GM12878 (cell line): ENCODE results near the gene MBD3. TPM values are rescaled to one million over a fixed set of nuclear protein-coding genes. Genes with fewer than 3 reads are reported as not detected.

ENCODE experiments used
- ATAC-seq: fragments of 200-7000 bp; cut with Tn5 transposase; 3 replicates; pipeline ENCODE4 v1.9.1; 2020; ENCODE audit warnings: mild to moderate bottlenecking, moderate library complexity
- BruUV-seq: library from RNA; stranded (reverse); fragments of 400-500 nt; replicated peaks from 2 replicates; lab custom pipeline; 2021; lab: Mats Ljungman, UMichigan
- CTCF ChIA-PET: fragments of 300-600 bp; sonication (Branson Sonifier 250); formaldehyde crosslinking; extraction: SDS; loops from one replicate; lab custom pipeline; 2021; ENCODE audit warnings: inconsistent platforms; lab: Yijun Ruan, JAX
- POLR2A ChIA-PET: fragments of 350-600 bp; formaldehyde crosslinking; extraction: SDS; loops from one replicate; lab custom pipeline; 2021; ENCODE audit warnings: inconsistent platforms; lab: Charles Lee
- RAD21 ChIA-PET: fragments of 300-600 bp; sonication (Branson Sonifier 250); formaldehyde crosslinking; loops from one replicate; lab custom pipeline; 2023; ENCODE audit warnings: antibody characterized with exemption; ENCODE audit not compliant: unreplicated experiment; lab: Charles Lee
- SMC1A ChIA-PET: fragments of 300-600 bp; sonication (Branson Sonifier 250); formaldehyde crosslinking; loops from one replicate; lab custom pipeline; 2023; ENCODE audit not compliant: unreplicated experiment, uncharacterized antibody; lab: Charles Lee
- DNase-seq: peaks from one replicate; pipeline ENCODE4 v3.0.0-alpha.2; 2011; ENCODE audit warnings: low read depth, low spot score
- FAIRE-seq: peaks from 3 replicates; lab custom pipeline; 2011; peaks lifted over from hg19 to GRCh38; lab: Jason Lieb, UNC
- H2AFZ ChIP-seq: 2 replicates; pipeline ENCODE4 v1.6.0; 2011; ENCODE audit warnings: low read depth, low read length, control low read depth; ENCODE audit not compliant: control insufficient read depth
- H3K27ac ChIP-seq: 2 replicates; pipeline ENCODE4 v1.5.1; 2011; ENCODE audit warnings: control low read depth; ENCODE audit not compliant: control insufficient read depth, insufficient read depth
- H3K27me3 ChIP-seq, 2 experiments: replicated peaks in 1 of 2; 2 replicates each; pipeline versions ENCODE4 v1.6.0 to v1.6.1; 2011; ENCODE audit warnings: low read length in 1 of 2; ENCODE audit not compliant: control insufficient read depth in 2 of 2, insufficient read depth in 2 of 2
- H3K36me3 ChIP-seq, 2 experiments: 2 replicates each; pipeline ENCODE4 v1.5.1; 2011; ENCODE audit warnings: low read length in 1 of 2; ENCODE audit not compliant: control insufficient read depth in 2 of 2, insufficient read depth in 2 of 2
- H3K4me1 ChIP-seq: 2 replicates; pipeline ENCODE4 v1.6.1; 2011; ENCODE audit warnings: mild to moderate bottlenecking, low read length, moderate library complexity, mixed read lengths; ENCODE audit not compliant: control insufficient read depth, insufficient read depth
- H3K4me2 ChIP-seq: 2 replicates; pipeline ENCODE4 v1.6.0; 2011; ENCODE audit warnings: control low read depth; ENCODE audit not compliant: control insufficient read depth, insufficient read depth
- H3K4me3 ChIP-seq: fragments of 200-600 bp; sonication (generic); 2 replicates; pipeline ENCODE4 v1.5.1; 2016
- H3K79me2 ChIP-seq: 2 replicates; pipeline ENCODE4 v1.6.0; 2011; ENCODE audit warnings: low read length; ENCODE audit not compliant: control insufficient read depth, insufficient read depth
- H3K9ac ChIP-seq: 2 replicates; pipeline ENCODE4 v1.8.0; 2011; ENCODE audit warnings: low read length, control low read depth, mixed read lengths; ENCODE audit not compliant: control insufficient read depth, insufficient read depth
- H3K9me3 ChIP-seq: replicated peaks from 3 replicates; pipeline ENCODE4 v1.5.1; 2011; ENCODE audit warnings: mild to moderate bottlenecking, low read length; ENCODE audit not compliant: control insufficient read depth, insufficient read depth
- H4K20me1 ChIP-seq: 2 replicates; pipeline ENCODE4 v1.6.0; 2011; ENCODE audit not compliant: control insufficient read depth, insufficient read depth
- BHLHE40 ChIP-seq, 2 experiments: fragments of 450-650 bp in 1 of 2; IDR thresholded peaks; 2 replicates each; pipeline ENCODE4 v1.6.1; 2011 to 2017; ENCODE audit warnings: low read depth in 2 of 2, borderline replicate concordance in 1 of 2, improper control_type of control experiment in 1 of 2, low read length in 1 of 2, mild to moderate bottlenecking in 1 of 2
- CHD4 ChIP-seq: fragments of 200-600 bp; sonication (generic); IDR thresholded peaks from 2 replicates; pipeline ENCODE4 v1.6.1; 2016; ENCODE audit warnings: mild to moderate bottlenecking
- CREM ChIP-seq: IDR thresholded peaks from 2 replicates; pipeline ENCODE4 v1.6.1; 2014; ENCODE audit warnings: antibody characterized with exemption, low read depth
- FOXK2 ChIP-seq: fragments of 450-650 bp; IDR thresholded peaks from 2 replicates; pipeline ENCODE4 v1.6.1; 2017; ENCODE audit warnings: mild to moderate bottlenecking, moderate library complexity
- MTA2 ChIP-seq: fragments of 450-650 bp; IDR thresholded peaks from 2 replicates; pipeline ENCODE4 v1.6.1; 2016; ENCODE audit warnings: low read depth, mild to moderate bottlenecking, moderate library complexity
- NFIC ChIP-seq: IDR thresholded peaks from 2 replicates; pipeline ENCODE4 v1.6.1; 2012; ENCODE audit warnings: low read depth, mild to moderate bottlenecking, inconsistent platforms, low read length, moderate library complexity
- NR2F1 ChIP-seq: fragments of 450-650 bp; conservative IDR thresholded peaks from 2 replicates; pipeline ENCODE4 v1.6.1; 2017; ENCODE audit warnings: mild to moderate bottlenecking
- RAD51 ChIP-seq: fragments of 450-650 bp; IDR thresholded peaks from 2 replicates; pipeline ENCODE4 v1.6.1; 2016; ENCODE audit warnings: moderate library complexity, mild to moderate bottlenecking, inconsistent platforms
- SP1 ChIP-seq: IDR thresholded peaks from one replicate; pipeline ENCODE4 v1.6.1; 2011; ENCODE audit warnings: low read depth, low read length
- SREBF2 ChIP-seq: IDR thresholded peaks from 2 replicates; pipeline ENCODE4 v1.6.1; 2012; ENCODE audit warnings: mild to moderate bottlenecking, low read length
- TCF3 ChIP-seq: IDR thresholded peaks from 2 replicates; pipeline ENCODE4 v1.6.1; 2012; ENCODE audit warnings: low read depth, mild to moderate bottlenecking, low read length, borderline replicate concordance; ENCODE audit not compliant: insufficient read depth
- WGBS: methylation state at CpG from one replicate; pipeline ENCODE4 v1.1.6; 2016; ENCODE audit warnings: low lambda C conversion rate; ENCODE audit not compliant: insufficient replicate concordance, insufficient coverage; ENCODE audit errors: missing lambda C conversion rate; 5-methylcytosine and 5-hydroxymethylcytosine counted together
- in situ Hi-C: fragments of 300-500 bp; cut with MboI; formaldehyde crosslinking; loops from 9 replicates; pipeline ENCODE4 v1.14.3; 2018; ENCODE audit warnings: mixed read lengths
- intact Hi-C: fragments of 100-400 bp; cut with micrococcal nuclease; formaldehyde crosslinking; loops from one replicate; pipeline ENCODE4 v1.14.2; 2022; ENCODE audit not compliant: unreplicated experiment
- polyA plus RNA-seq, 11 experiments: library from polyadenylated mRNA; depleted of rRNA in 4 of 11; unstranded in 6 of 11; stranded (reverse) in 5 of 11; fragments of >200 nt; fragmentation: Nextera tagmentation in 4 of 11; fragmentation: Illumina TruSeq in 1 of 11; extraction: Ambion mirVana in 4 of 11; extraction: Trizol in 1 of 11; gene quantifications; 1 replicate in 1 of 11; 2 replicates in 10 of 11; pipeline versions ENCODE4 v1.2.1 to v1.2.3, GENCODE V29; 2011 to 2016; ENCODE audit warnings: inconsistent platforms in 2 of 11, missing spikeins in 2 of 11, low read depth in 1 of 11
- total RNA-seq, 4 experiments: library from RNA; depleted of rRNA in 3 of 4; stranded (reverse); fragments of >200 nt in 3 of 4; fragmentation: Illumina TruSeq in 1 of 4; extraction: Trizol in 1 of 4; gene quantifications; 2 replicates each; pipeline versions ENCODE4 v1.2.1 to v1.2.3, GENCODE V29; 2013 to 2021
- TF ChIP-seq, protein P1 (sequence below), 3 experiments: IDR thresholded peaks in 2 of 3; conservative IDR thresholded peaks in 1 of 3; 2 replicates each; pipeline ENCODE4 v1.5.1; 2011; ENCODE audit warnings: low read depth in 3 of 3, low read length in 3 of 3, mild to moderate bottlenecking in 3 of 3, control low read depth in 2 of 3, moderate library complexity in 2 of 3, inconsistent platforms in 1 of 3, mixed read lengths in 1 of 3; ENCODE audit not compliant: control insufficient read depth in 2 of 3, insufficient read depth in 1 of 3; ENCODE audit errors: extremely low read depth in 1 of 3
- TF ChIP-seq, protein P2 (sequence below): IDR thresholded peaks from 2 replicates; pipeline ENCODE4 v1.6.1; 2011; ENCODE audit warnings: borderline replicate concordance, low read depth, mild to moderate bottlenecking, moderate library complexity, mixed read lengths, low read length; ENCODE audit not compliant: insufficient read depth; ENCODE audit errors: extremely low read length
- TF ChIP-seq, protein P3 (sequence below): fragments of 450-650 bp; IDR thresholded peaks from 2 replicates; pipeline ENCODE4 v1.6.1; 2016; ENCODE audit warnings: mild to moderate bottlenecking
- TF ChIP-seq, protein P4 (sequence below): fragments of 450-650 bp; IDR thresholded peaks from 2 replicates; pipeline ENCODE4 v1.6.1; 2017; ENCODE audit warnings: mild to moderate bottlenecking, low read depth, inconsistent platforms; ENCODE audit not compliant: poor library complexity, severe bottlenecking

The MBD3 gene
- total and polyA plus RNA-seq, 10 of the 15 experiments (the other 5 are each of a cell fraction or from before 2014, with no cell fraction given): 0.13 to 107 (median 21.9) TPM

DNA sequence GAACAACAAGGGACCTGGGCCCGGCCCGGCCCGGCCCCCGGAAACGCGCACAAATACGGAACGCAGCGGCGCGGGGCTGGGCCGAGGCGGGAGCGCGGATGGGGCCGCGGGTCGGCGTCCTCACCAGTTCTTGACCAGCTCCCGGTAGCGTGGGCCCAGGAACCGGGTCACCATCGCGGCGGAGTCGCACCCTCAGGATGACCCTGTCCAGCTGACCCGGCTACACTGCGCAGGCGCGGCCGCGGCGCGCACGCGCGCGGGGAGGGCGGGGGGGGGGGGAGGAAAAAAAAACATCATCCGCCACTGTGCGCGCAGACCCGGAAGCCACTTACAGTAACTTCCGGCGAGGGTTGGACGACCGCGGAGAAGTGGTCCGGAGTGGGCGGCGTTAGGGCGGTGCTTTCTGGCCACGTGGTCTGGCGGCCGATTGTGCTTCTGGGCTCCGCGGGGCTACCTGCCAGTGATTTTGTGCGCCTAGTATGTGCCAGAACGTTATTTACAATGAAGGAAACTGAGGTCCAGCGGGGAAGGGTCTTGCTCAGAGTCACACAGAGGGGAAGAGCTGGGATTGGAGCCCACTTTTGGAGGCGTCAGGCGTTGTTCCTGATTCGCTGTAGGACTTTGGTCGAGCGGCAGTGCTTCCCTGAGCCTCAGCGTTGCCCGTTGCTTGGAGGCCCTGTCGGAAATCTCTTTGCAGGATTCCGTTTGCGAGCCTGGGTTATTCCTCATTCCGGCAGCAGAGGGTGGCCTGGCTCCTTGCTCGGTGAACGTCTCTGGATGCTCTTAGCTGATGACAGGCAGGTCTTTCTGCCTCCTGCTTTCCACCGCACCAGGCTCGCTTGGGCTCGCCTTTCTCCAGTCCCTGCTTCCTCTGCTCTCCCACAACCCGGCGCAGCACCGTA lies 12.8 kb upstream of the MBD3 start, which contains the start of gene UQCR11:
Gene UQCR11, minus strand, starts transcription at position 227 of the 902 bp plus-strand sequence. Its CDS starts 53 bp downstream, at position 174.
- H3K9me3 ChIP-seq: no peaks in the 10 kb centered on the region
- ATAC-seq (peak; percentile 96), FAIRE-seq (peak; percentile 97), DNase-seq (peak; percentile 80)
- CTCF ChIA-PET: interaction anchor here (0.6 to 2.1 kb wide), 6 partner anchors 12 to 221 kb away, joined by 3 to 8 read pairs (median 4); partner anchors contain the start of gene MBD3
- intact Hi-C loops: loop anchor here (5.0 kb wide), 2 partner anchors 42 to 67 kb away; no protein-coding TSS in a partner anchor
- peak within 1 kb of the TSS; percentile 98 for H3K4me2 ChIP-seq
- peaks cover 31% of the 10 kb centered on the region for H3K79me2 ChIP-seq
- in situ Hi-C loops: loop anchor here (5.0 kb wide), 1 partner anchor 42 kb away; no protein-coding TSS in a partner anchor
- no TSS peak for BruUV-seq
- H3K4me3 ChIP-seq: peak within 1 kb of the TSS; percentile 91
- SMC1A ChIA-PET: interaction anchor here (0.6 to 2.4 kb wide), 5 partner anchors 12 to 67 kb away, joined by 3 to 11 read pairs (median 6); partner anchors contain the start of genes MBD3 and TCF3
- H3K9ac ChIP-seq: peak within 1 kb of the TSS; percentile 93
- POLR2A ChIA-PET: interaction anchor here (0.9 to 3.2 kb wide), 4 partner anchors 12 to 66 kb away, joined by 3 to 19 read pairs (median 3); partner anchors contain the start of genes MBD3 and TCF3
- peaks cover 9% of the 10 kb centered on the region for H3K4me1 ChIP-seq
- no peaks in the 10 kb centered on the region for H4K20me1 ChIP-seq
- no peaks in the 10 kb centered on the region for H3K27me3 ChIP-seq
- H3K27ac ChIP-seq: peak within 1 kb of the TSS; percentile 83
- H2AFZ ChIP-seq: peak within 1 kb of the TSS; percentile 96
- WGBS: under 1% methylated on average over 77 of the region's 79 CpGs
- RAD21 ChIA-PET: interaction anchor here (0.9 to 2.0 kb wide), 8 partner anchors 12 to 67 kb away, joined by 3 to 8 read pairs (median 4); no protein-coding TSS in a partner anchor
- H3K36me3 ChIP-seq: peaks cover 0 to 2% of the 10 kb centered on the region in 2 experiments; a peak in 3 of 4 replicates
- TF ChIP-seq CHD4 (no peak), BHLHE40 (IDR thresholded peaks at IDR 0.05; ENCODE audit: borderline replicate concordance in 1 of 2, low read depth in 2 of 2, low read length in 1 of 2) (peak in 1 of 2 experiments; percentile 30; a peak in 1 of 4 replicates), NFIC (no peak), RAD51 (peak; percentile 95), NR2F1 (peak; percentile 97), SREBF2 (no peak), FOXK2 (no peak), CREM (peak; percentile 23; the same call in 1 of the 2 replicates), TCF3 (no peak), SP1 (peak; percentile 43), MTA2 (no peak)
- TF ChIP-seq, protein P1, sequence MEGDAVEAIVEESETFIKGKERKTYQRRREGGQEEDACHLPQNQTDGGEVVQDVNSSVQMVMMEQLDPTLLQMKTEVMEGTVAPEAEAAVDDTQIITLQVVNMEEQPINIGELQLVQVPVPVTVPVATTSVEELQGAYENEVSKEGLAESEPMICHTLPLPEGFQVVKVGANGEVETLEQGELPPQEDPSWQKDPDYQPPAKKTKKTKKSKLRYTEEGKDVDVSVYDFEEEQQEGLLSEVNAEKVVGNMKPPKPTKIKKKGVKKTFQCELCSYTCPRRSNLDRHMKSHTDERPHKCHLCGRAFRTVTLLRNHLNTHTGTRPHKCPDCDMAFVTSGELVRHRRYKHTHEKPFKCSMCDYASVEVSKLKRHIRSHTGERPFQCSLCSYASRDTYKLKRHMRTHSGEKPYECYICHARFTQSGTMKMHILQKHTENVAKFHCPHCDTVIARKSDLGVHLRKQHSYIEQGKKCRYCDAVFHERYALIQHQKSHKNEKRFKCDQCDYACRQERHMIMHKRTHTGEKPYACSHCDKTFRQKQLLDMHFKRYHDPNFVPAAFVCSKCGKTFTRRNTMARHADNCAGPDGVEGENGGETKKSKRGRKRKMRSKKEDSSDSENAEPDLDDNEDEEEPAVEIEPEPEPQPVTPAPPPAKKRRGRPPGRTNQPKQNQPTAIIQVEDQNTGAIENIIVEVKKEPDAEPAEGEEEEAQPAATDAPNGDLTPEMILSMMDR (IDR thresholded peaks at IDR 0.05 in 2 of 3, conservative IDR thresholded peaks at IDR 0.05 in 1 of 3; ENCODE audit: control insufficient read depth in 2 of 3, extremely low read depth in 1 of 3, insufficient read depth in 1 of 3, low read depth in 3 of 3, low read length in 3 of 3): peak; percentile 70 to 87 (median 76)
- TF ChIP-seq, protein P2, sequence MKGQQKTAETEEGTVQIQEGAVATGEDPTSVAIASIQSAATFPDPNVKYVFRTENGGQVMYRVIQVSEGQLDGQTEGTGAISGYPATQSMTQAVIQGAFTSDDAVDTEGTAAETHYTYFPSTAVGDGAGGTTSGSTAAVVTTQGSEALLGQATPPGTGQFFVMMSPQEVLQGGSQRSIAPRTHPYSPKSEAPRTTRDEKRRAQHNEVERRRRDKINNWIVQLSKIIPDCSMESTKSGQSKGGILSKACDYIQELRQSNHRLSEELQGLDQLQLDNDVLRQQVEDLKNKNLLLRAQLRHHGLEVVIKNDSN: peak; percentile 90
- TF ChIP-seq, protein P3, sequence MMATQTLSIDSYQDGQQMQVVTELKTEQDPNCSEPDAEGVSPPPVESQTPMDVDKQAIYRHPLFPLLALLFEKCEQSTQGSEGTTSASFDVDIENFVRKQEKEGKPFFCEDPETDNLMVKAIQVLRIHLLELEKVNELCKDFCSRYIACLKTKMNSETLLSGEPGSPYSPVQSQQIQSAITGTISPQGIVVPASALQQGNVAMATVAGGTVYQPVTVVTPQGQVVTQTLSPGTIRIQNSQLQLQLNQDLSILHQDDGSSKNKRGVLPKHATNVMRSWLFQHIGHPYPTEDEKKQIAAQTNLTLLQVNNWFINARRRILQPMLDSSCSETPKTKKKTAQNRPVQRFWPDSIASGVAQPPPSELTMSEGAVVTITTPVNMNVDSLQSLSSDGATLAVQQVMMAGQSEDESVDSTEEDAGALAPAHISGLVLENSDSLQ: peak; percentile 91
- TF ChIP-seq, protein P4, sequence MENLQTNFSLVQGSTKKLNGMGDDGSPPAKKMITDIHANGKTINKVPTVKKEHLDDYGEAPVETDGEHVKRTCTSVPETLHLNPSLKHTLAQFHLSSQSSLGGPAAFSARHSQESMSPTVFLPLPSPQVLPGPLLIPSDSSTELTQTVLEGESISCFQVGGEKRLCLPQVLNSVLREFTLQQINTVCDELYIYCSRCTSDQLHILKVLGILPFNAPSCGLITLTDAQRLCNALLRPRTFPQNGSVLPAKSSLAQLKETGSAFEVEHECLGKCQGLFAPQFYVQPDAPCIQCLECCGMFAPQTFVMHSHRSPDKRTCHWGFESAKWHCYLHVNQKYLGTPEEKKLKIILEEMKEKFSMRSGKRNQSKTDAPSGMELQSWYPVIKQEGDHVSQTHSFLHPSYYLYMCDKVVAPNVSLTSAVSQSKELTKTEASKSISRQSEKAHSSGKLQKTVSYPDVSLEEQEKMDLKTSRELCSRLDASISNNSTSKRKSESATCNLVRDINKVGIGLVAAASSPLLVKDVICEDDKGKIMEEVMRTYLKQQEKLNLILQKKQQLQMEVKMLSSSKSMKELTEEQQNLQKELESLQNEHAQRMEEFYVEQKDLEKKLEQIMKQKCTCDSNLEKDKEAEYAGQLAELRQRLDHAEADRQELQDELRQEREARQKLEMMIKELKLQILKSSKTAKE: no peak
